Neuronal stem cell (in vitro differentiated cells): Measurements from ENCODE around the gene STPG1.

ENCODE experiments used
- DNase-seq: peaks from one replicate; pipeline ENCODE4 v3.0.0-alpha.2; 2013; ENCODE audit warnings: low spot score
- H2AFZ ChIP-seq: one replicate; pipeline ENCODE4 v1.6.1; 2013; ENCODE audit warnings: mild to moderate bottlenecking, low read length, inconsistent platforms
- H2AK5ac ChIP-seq: 2 replicates; pipeline ENCODE4 v1.6.1; 2013; ENCODE audit warnings: low read depth, mild to moderate bottlenecking, inconsistent platforms, low read length, moderate library complexity, mixed read lengths
- H2BK120ac ChIP-seq: 2 replicates; pipeline ENCODE4 v1.6.1; 2013; ENCODE audit warnings: low read depth, mild to moderate bottlenecking, inconsistent platforms, low read length, moderate library complexity, mixed read lengths
- H2BK12ac ChIP-seq: one replicate; pipeline ENCODE4 v1.6.1; 2013; ENCODE audit warnings: low read length, inconsistent platforms
- H2BK15ac ChIP-seq: 2 replicates; pipeline ENCODE4 v1.6.1; 2013; ENCODE audit warnings: mild to moderate bottlenecking, low read length, inconsistent platforms, mixed read lengths
- H2BK5ac ChIP-seq: one replicate; pipeline ENCODE4 v1.6.1; 2013; ENCODE audit warnings: inconsistent platforms, mild to moderate bottlenecking, low read length, moderate library complexity
- H3K14ac ChIP-seq: one replicate; pipeline ENCODE4 v1.6.1; 2013; ENCODE audit warnings: low read length, inconsistent platforms
- H3K18ac ChIP-seq: 2 replicates; pipeline ENCODE4 v1.6.1; 2013; ENCODE audit warnings: low read length, inconsistent platforms
- H3K23ac ChIP-seq: 2 replicates; pipeline ENCODE4 v1.6.1; 2013; ENCODE audit warnings: low read depth, mild to moderate bottlenecking, mixed read lengths, low read length, inconsistent platforms; ENCODE audit not compliant: poor library complexity
- H3K27ac ChIP-seq: replicated peaks from 3 replicates; pipeline ENCODE4 v1.5.1; 2013; ENCODE audit warnings: low read length, inconsistent platforms
- H3K27me3 ChIP-seq, 3 experiments: 2 replicates each; pipeline ENCODE4 v1.6.1; 2013; ENCODE audit warnings: low read length in 3 of 3, mild to moderate bottlenecking in 2 of 3, inconsistent platforms in 1 of 3, low read depth in 1 of 3, mixed read lengths in 1 of 3, moderate library complexity in 1 of 3; ENCODE audit not compliant: control insufficient read depth in 3 of 3, insufficient read depth in 3 of 3
- H3K36me3 ChIP-seq, 2 donors: replicated peaks in 1 of 2; 2 replicates each; pipeline ENCODE4 v1.6.1; 2013; ENCODE audit warnings: low read length in 2 of 2; ENCODE audit not compliant: control insufficient read depth in 2 of 2, insufficient read depth in 2 of 2
- H3K4ac ChIP-seq: 2 replicates; pipeline ENCODE4 v1.6.1; 2013; ENCODE audit warnings: inconsistent platforms, mild to moderate bottlenecking, low read length, moderate library complexity
- H3K4me1 ChIP-seq, 2 donors: 1 replicate in 1 of 2; 2 replicates in 1 of 2; pipeline ENCODE4 v1.6.1; 2013; ENCODE audit warnings: low read length in 2 of 2, low read depth in 1 of 2; ENCODE audit not compliant: control insufficient read depth in 2 of 2, insufficient read depth in 1 of 2
- H3K4me2 ChIP-seq: one replicate; pipeline ENCODE4 v1.6.1; 2013; ENCODE audit warnings: mild to moderate bottlenecking, low read length, inconsistent platforms; ENCODE audit not compliant: insufficient read depth, poor library complexity, severe bottlenecking
- H3K4me3 ChIP-seq, 2 donors: 2 replicates each; pipeline ENCODE4 v1.5.1; 2013; ENCODE audit warnings: low read length in 2 of 2, mild to moderate bottlenecking in 2 of 2, inconsistent platforms in 1 of 2, moderate library complexity in 1 of 2
- H3K79me1 ChIP-seq: one replicate; pipeline ENCODE4 v1.6.1; 2013; ENCODE audit warnings: low read depth, mild to moderate bottlenecking, inconsistent platforms, low read length, moderate library complexity
- H3K9ac ChIP-seq: one replicate; pipeline ENCODE4 v1.6.1; 2013; ENCODE audit warnings: mild to moderate bottlenecking, low read depth, low read length, inconsistent platforms; ENCODE audit not compliant: poor library complexity
- H3K9me3 ChIP-seq, 2 donors: replicated peaks in 1 of 2; 2 replicates each; pipeline versions ENCODE3 to v1.6.1; 2013; ENCODE audit warnings: low read length in 2 of 2, mild to moderate bottlenecking in 2 of 2, inconsistent platforms in 1 of 2, low read depth in 1 of 2, mixed read lengths in 1 of 2, moderate library complexity in 1 of 2; ENCODE audit not compliant: control insufficient read depth in 2 of 2, insufficient read depth in 1 of 2
- H4K8ac ChIP-seq: one replicate; pipeline ENCODE4 v1.6.1; 2013; ENCODE audit warnings: low read depth, mild to moderate bottlenecking, inconsistent platforms, low read length, moderate library complexity
- H4K91ac ChIP-seq: one replicate; pipeline ENCODE4 v1.6.1; 2013; ENCODE audit warnings: low read length, low read depth, mild to moderate bottlenecking, inconsistent platforms; ENCODE audit not compliant: poor library complexity
- WGBS, 2 donors: extraction: QIAGEN DNeasy Blood & Tissue Kit; methylation state at CpG; one replicate each; pipeline ENCODE4 v1.1.7; 2013; ENCODE audit warnings: missing lambda C conversion rate in 2 of 2, mixed read lengths in 1 of 2; ENCODE audit not compliant: insufficient read length in 2 of 2, insufficient replicate concordance in 1 of 2; ENCODE audit errors: extremely low coverage in 2 of 2; 5-methylcytosine and 5-hydroxymethylcytosine counted together

Gene STPG1

GRCh38 chr1:24409535-24409934 lies 4.0 kb downstream of the STPG1 start:
- no peaks in the 10 kb centered on the region for H3K9me3 ChIP-seq
- H2BK5ac ChIP-seq: no peak overlapping the region
- H2BK12ac ChIP-seq: no peak overlapping the region
- no peaks in the 10 kb centered on the region for H3K36me3 ChIP-seq
- peaks cover 0 to 6% of the 10 kb centered on the region in 2 donors for H3K4me1 ChIP-seq
- H3K4me2 ChIP-seq: no peak overlapping the region
- H2AK5ac ChIP-seq: no peak overlapping the region
- H4K8ac ChIP-seq: no peak overlapping the region
- no peak overlapping the region for H2AFZ ChIP-seq
- H3K9ac ChIP-seq: no peak overlapping the region
- no peak overlapping the region for H3K27ac ChIP-seq
- H3K79me1 ChIP-seq: peaks cover 4% of the 10 kb centered on the region
- no CpG with 5 or more reads among the region's 3 CpGs for WGBS, 2 donors
- no peak overlapping the region for H2BK15ac ChIP-seq
- peaks cover 0 to 26% (median 0%) of the 10 kb centered on the region in 3 experiments for H3K27me3 ChIP-seq
- no peak overlapping the region for H3K4me3 ChIP-seq
- H3K14ac ChIP-seq: no peak overlapping the region
- H4K91ac ChIP-seq: no peak overlapping the region
- no peak overlapping the region for H3K4ac ChIP-seq
- H3K23ac ChIP-seq: no peak overlapping the region
- no peak overlapping the region for H2BK120ac ChIP-seq
- H3K18ac ChIP-seq: no peak overlapping the region
- no peak for DNase-seq

- peaks cover 0 to 5% (median 0%) of the 10 kb centered on the region in 3 experiments for H3K27me3 ChIP-seq
- no peak overlapping the region for H3K9ac ChIP-seq
- H3K9me3 ChIP-seq: no peaks in the 10 kb centered on the region
- H2AK5ac ChIP-seq: no peak overlapping the region
- no peak overlapping the region for H3K4me3 ChIP-seq
- no peaks in the 10 kb centered on the region for H3K4me1 ChIP-seq
- DNase-seq: no peak
- H2BK5ac ChIP-seq: no peak overlapping the region
- H2AFZ ChIP-seq: no peak overlapping the region
- no peak overlapping the region for H4K8ac ChIP-seq
- no peak overlapping the region for H2BK12ac ChIP-seq
- no peak overlapping the region for H3K18ac ChIP-seq
- H4K91ac ChIP-seq: no peak overlapping the region
- H3K36me3 ChIP-seq: no peaks in the 10 kb centered on the region
- no CpG with 5 or more reads among the region's 1 CpG for WGBS, 2 donors
- no peak overlapping the region for H2BK120ac ChIP-seq
- H3K14ac ChIP-seq: no peak overlapping the region
- no peak overlapping the region for H3K4ac ChIP-seq
- no peak overlapping the region for H3K23ac ChIP-seq
- H3K79me1 ChIP-seq: no peaks in the 10 kb centered on the region
- no peak overlapping the region for H3K27ac ChIP-seq
- H2BK15ac ChIP-seq: no peak overlapping the region
- H3K4me2 ChIP-seq: no peak overlapping the region
Observed at GRCh38 chr1:24406788-24407187, 6.8 kb downstream of the STPG1 start.

DNA sequence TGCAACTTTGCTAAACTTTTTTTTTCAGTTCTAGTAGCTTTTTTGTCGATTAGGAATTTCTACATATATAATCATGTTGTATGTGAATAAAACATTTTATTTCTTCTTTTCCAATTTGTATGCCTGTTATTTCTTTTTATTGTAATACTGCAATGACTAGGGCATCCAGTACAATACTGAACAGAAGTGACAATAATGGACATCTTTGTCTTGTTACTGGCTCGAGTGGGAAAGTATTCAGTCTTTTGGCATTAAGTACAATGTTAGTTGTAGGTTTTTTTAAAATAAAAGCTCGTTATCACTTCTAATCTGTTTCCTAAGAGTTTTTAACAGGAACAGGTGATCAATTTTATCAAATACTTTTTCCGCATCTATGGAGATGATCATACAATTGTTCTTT lies 9.8 kb downstream of the STPG1 start:
- no peaks in the 10 kb centered on the region for H3K79me1 ChIP-seq

GRCh38 chr1:24400065-24400464 lies 13.5 kb downstream of the STPG1 start:
- Histone ChIP-seq H3K9me3 (no peaks in the 10 kb centered on the region), H2BK12ac (no peak overlapping the region), H2AK5ac (no peak overlapping the region), H4K8ac (no peak overlapping the region), H3K4ac (no peak overlapping the region), H3K14ac (no peak overlapping the region), H3K27ac (no peak overlapping the region), H2BK15ac (no peak overlapping the region), H3K4me3 (no peak overlapping the region), H3K79me1 (no peaks in the 10 kb centered on the region), H3K4me1 (no peaks in the 10 kb centered on the region), H3K18ac (no peak overlapping the region), H3K9ac (no peak overlapping the region), H3K4me2 (no peak overlapping the region), H2BK120ac (no peak overlapping the region), H3K23ac (no peak overlapping the region), H4K91ac (no peak overlapping the region), H2BK5ac (no peak overlapping the region), H3K36me3 (no peaks in the 10 kb centered on the region), H2AFZ (no peak overlapping the region), H3K27me3 (no peaks in the 10 kb centered on the region)
- WGBS, 2 donors: no CpG with 5 or more reads among the region's 1 CpG
- DNase-seq: no peak

More for the DNA sequence above, 9.8 kb downstream of the STPG1 start:
- no peak overlapping the region for H3K14ac ChIP-seq
- no peak overlapping the region for H3K18ac ChIP-seq
- no peak overlapping the region for H3K27ac ChIP-seq
- H3K4me3 ChIP-seq: no peak overlapping the region
- no peaks in the 10 kb centered on the region for H3K9me3 ChIP-seq
- H3K23ac ChIP-seq: no peak overlapping the region
- DNase-seq: no peak
- no peak overlapping the region for H3K4ac ChIP-seq
- H4K8ac ChIP-seq: no peak overlapping the region
- no peak overlapping the region for H2BK15ac ChIP-seq
- H2BK12ac ChIP-seq: no peak overlapping the region
- no peaks in the 10 kb centered on the region for H3K4me1 ChIP-seq
- H2AFZ ChIP-seq: no peak overlapping the region
- H2BK5ac ChIP-seq: no peak overlapping the region
- no peaks in the 10 kb centered on the region for H3K27me3 ChIP-seq
- no peak overlapping the region for H4K91ac ChIP-seq
- no peak overlapping the region for H3K4me2 ChIP-seq
- H3K36me3 ChIP-seq: no peaks in the 10 kb centered on the region
- H2AK5ac ChIP-seq: no peak overlapping the region
- no peak overlapping the region for H3K9ac ChIP-seq
- no peak overlapping the region for H2BK120ac ChIP-seq
- WGBS, 2 donors: no CpG with 5 or more reads among the region's 4 CpGs
